Hematopoietic multipotent progenitor cell treated with erythropoietin and hydrocortisone succinate and interleukin-3 and kit ligand, for 15 days (in vitro differentiated cells): Measurements from ENCODE around the gene AHCYL2.
"Not testable (repeated sequence)": the region's sequence is repeated elsewhere in the genome, so short reads cannot be mapped to it uniquely, and the experiment has no call there.

ENCODE experiments used
- DNase-seq: peaks from one replicate; pipeline ENCODE4 v3.0.0-alpha.2; 2015; ENCODE audit warnings: low spot score

AHCYL2 gene

DNA sequence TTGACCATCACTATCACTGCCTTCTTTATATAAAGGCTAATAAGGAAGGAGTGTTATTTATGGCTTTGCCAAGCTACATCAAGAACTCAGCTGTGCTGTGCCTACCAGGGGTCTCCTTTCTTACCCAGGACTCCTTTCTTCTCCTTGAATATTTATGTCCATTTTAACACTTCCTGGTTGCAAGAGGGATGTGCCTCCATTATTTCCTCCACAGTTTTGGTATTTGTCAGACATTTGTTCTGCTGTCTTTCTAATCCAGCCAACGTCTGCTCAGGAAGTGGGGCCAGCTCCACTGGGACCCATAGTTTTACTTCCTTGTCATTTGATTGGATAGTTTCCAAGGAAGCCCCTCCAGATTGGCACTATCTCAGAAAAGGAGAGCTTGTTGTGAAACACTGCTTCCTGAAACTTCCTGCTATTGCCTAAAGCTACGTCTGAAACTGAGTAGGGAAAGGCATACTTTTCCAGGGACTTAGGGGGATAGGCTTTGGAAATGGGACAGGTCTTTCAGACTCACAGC is 202.8 kb downstream of the AHCYL2 start:
- DNase-seq = no peak

DNA sequence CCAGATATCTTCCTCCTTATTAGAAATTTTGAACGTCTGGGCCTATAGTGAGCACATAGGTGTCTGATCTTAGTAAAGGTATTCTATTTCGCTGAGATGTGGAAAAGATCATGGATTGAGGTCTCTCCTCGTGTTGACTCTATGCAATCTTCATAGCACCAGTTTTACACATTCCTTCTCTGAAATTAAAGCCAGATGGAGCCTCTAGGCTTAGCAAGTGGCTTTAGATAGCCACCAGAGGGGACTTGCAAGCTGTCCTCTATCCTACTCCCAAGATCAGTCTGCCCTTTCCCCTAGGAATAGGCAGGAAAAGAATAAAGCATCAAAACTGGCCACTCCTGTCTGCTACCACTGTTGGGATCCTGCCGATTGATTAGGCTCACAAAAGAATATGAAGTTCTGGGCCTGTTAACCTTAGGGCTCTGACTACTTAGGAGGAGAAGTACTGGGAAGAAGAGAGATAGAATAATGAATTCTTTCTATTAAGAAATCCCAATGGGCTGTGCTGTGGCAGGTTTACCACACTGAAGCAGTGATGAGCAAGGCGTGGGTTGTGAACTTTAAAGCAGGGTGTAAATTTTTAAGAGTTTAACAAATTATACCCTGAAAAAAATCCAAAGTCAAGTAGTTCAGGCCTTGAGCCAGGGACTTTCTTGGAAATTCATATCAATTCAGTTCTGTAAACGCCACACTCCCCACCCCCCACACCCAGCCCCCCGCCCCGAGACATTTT is 207.2 kb downstream of the AHCYL2 start:
- DNase-seq = peak; percentile 22

DNA sequence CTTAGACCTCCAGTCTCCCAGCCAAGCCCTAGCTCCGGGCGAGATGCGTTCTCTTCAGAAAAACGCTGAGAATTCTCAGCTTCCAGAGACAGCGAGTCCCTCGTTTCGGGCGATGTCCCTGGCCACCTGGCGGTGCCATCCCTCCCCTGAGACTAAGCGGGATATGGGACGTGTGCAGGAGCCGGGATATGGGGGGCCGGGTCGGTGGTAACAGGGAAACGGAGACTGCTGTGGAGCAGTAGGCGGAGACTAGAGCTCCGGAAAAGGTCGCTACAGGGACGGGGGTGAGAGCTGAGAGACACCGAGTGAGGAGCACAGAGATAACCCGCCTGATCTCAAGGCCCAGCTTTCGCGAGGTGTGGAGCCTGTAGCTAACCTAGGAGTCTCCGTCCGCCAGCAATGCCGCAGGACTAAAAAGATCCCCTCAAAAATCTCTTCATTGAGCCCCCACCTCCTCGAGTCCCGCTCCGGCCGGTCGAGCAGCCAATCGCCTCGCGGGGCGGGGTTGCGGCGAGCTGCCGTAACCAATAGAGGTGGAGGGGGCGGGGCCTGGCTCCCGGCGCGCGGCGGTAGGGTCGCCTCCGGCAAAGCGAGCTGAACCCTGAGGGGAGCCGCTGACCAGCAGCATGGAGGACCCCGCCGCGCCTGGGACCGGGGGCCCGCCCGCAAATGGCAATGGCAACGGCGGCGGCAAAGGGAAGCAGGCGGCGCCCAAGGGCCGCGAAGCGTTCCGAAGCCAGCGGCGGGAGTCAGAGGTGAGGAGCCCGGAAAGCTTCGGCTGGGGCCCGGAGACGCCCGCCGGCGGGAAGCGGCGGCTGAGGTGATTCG is 209.2 kb downstream of the AHCYL2 start, which contains the start of gene STRIP2:
TSS of gene STRIP2 (plus strand) at position 586 of the 828 bp plus-strand sequence. CDS start at position 627, 41 bp downstream.
- peak; percentile 88 for DNase-seq

DNA sequence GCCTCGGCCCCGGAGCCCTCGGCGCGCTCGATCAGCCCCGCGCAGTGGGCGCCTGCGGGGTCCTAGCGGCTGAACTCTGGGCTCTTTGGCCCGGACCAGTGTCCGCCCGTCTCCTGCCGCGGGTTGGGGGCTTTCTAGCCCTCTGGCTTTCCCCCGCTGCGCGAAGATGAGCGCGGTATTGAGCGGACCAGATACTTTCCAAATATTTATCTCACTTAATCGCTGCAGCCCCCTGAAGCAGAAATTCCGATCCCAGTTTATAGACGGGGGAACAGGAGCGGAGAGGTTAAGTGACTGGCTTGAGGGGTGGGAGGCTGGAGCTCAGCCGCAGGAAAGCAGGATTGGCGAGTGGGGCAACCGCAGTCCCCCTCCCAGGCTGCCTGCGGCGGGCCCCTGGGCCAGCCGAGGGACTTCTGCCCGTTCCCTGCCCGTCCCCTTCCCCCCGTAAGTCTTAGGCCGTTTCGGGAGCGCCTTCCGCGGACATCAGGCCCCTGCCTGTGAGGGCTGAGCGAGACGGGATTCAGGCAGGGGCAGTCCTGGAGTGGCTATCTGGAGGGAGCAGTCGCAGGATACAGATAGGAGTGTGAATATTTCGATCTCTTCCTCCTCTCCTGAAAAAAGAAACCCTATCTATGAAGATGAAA is 210.0 kb downstream of the AHCYL2 start:
- peak; percentile 15 for DNase-seq

DNA sequence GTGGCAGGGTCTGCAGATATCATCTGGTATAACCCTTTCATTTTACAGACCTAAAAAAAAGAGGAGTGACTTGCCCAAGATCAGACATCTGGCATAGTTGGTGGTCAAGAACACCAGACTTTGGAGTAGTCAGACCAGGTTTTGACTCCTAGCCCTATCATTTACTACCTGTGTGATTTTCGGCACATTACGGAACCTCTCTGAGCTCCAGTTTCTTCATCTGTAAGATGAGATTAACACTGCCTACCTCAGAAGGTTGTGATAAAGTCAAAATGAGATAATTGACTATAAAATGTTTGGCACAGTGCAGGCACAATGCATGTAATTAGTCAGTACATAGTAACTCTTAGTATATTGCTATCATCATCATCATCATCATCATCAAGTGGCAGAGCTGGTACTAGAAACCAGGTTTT is 210.6 kb downstream of the AHCYL2 start:
- peak; percentile 25 for DNase-seq

DNA sequence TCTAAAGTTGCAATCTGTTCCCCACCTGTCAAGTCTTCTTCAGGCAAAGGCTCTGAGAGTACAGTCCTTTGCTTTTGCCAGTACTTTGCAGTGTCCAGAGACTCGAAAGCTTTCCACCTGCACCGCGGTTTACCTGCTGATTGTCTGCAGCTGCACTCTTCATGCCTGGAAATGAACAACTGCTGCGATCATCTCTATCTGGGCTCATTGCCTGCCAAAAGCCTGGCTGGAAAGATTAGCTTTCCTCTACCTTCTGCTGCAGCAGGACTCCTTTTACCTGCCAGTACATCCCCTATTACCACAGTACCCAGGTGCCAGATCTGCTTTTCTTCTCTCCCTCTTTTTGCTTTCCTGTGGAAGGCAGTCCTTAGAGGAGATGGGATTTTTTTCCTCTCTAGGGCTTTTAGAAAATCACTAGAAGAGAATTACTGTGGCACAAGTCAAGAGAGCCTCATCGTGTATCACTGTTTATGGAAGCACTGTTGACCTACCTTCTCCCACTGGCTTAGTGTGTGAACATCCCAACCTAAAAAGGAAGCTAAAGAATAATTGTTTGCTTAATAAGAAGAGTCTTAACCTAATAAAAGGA is 211.6 kb downstream of the AHCYL2 start:
- peak; percentile 38 for DNase-seq

DNA sequence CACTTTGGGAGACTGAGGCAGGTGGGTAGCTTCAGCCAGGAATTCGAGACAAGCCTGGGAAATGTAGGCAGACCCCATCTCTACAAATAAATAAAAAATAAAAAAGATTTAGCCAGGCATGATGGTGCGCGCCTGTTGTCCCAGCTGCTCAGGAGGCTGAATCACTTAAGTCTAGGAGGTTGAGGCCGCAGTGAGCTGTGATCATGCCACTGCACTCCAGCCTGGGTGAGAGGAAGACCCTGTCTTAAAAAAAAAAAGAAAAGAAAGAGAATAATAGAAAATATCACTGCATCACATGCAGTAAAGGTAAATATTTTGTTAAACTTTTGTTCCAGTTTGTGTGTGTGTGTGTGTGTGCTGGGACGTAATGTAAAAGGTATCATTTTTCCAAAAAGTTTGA is 212.4 kb downstream of the AHCYL2 start:
- DNase-seq = no peak

DNA sequence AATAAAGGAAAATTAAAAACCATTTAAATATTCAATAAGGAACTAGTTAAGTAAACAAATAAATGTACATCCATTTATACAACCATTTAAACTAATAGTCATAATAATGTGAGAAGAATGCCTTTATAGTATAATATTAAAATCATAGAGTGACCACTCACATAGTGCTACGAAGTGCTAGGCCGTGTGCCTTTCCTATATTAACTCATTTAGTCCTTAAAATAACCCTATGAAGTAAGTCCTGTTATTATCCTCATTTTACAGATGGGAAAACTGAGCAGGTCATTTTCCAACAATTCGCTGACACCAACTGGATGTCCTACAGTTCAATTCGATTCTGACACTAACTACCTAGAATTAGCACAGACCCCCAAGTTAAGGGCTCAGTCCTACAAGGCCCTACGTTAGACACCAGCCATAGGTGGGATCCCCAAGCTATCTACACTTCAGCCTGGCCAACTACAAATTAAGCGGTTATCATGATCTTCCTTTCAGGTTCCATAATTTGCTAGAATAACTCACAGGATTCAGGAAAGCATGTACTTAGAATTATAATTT is 213.5 kb downstream of the AHCYL2 start:
- DNase-seq = no peak

DNA sequence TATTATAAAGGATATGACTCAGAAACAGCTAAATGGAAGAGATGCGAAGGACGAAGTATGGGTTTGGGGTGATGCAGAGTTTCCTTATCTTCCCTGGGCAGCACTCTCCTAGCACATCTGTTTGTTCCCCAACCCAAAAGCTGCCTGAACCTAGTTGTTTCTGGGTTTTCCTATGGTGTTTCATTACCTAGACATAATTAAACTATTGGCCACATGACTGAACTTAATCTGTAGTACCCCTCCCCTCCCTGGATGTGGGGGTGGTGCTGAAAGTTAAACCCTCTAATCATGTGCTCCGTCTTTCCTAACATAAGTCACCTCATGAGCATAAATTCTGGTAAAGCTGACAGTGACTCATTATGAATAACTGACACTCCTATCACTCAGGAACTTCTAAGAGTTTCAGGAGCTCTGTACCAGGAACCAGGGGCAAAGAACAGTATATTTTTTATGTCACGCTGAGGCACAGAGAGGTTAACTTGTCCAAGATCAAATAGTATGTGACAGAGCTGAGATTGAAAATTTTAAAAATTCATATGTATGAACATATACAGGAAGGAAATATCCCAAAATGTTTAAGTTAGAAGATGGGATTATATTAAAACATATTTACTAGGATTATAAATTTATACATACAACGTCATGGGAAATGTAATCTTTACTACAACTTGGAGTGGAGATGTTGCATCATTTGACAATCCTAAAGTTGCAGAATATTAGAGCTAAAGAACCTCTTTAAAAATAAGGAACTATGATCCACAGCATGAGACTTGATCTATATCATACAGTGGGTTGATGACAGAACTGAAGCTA is 214.2 kb downstream of the AHCYL2 start:
- DNase-seq = peak; percentile 89

DNA sequence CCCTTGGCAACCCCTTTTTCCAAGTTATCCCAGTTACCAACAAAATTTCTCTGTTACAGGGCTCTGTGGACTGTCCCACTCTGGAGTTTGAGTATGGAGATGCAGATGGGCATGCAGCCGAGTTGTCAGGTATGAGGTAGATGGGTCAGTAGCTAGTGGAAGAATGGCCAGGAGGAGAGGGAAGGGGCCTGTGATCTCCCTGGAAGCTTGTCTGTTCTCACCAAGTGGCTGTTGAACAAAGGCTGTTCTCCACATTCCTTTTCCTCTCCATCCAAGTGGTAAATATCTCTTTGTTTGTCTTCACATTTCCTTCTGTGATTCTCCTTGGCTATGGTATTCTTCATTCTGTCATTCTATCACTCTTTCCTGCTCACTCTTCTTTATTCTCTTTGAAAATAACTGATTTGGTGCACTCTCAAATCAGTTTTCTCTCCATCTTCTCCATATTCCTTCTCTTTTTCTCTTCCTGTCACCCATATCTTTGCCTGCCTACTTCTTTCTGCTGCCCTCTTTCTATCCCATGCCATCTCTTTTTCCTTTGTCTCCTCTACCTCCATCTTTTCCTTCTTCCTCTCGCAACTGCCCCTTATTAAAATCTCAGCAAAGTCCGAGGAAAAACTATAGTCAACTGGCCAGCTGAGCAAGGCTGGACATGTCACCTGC is 215.3 kb downstream of the AHCYL2 start:
- DNase-seq = no peak

DNA sequence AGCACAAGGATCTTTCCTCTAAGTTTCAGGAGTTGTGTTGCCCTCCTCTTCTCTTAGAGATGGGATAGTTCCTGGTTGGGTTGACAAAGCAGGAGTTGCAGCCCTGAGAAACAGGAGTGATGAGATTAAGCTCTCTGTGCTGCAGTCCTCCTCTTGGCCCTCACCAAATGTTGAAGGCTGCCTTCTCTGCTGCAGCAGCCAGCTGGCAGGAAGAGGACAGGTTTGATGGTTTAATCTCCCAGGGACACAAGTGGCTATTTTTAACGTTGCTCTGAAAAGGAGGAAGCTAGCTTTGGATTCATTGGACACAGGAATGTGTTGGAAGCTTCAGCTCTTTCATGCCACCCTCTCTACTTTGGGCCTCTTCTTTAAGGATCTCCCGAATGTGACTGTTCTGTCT is 218.8 kb downstream of the AHCYL2 start:
- DNase-seq = no peak

DNA sequence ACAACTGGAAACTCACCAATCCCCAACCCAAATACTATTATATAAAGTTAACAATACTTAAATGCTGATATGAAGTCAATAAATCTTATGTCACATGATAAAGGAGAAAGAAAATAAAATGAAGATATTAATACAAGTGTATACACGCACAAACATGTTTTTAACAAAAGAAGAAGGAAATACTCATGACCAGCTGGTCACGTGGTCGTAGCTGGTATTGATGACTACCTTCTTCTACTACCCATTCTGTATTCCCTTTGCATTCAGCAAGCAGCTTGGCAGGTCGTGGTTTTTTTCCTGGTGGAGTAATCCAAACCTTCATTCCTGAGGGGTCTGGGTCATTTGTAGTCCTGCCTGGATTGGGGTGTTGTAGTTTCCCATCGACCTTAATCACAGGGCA is 219.9 kb downstream of the AHCYL2 start:
- DNase-seq = not testable (repeated sequence)

DNA sequence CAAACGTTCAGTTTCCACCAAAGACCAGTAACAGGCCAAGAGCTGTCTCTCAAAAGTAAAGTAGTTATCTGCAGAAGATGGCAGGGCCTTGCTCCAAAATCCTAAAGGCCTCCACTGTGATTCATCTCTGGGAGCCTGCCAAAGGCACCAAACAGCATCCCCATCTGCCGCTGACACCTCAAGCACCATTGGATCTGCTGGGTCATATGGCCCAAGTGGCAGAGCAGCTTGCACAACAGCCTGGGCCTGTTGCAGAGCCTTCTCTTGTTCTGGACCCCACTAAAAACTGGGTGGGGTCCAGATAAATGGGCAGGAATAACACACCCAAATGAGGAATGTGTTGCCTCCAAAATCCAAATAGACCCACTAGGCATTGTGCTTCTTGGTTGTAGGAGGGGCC is 222.1 kb downstream of the AHCYL2 start:
- DNase-seq = peak; percentile 27

DNA sequence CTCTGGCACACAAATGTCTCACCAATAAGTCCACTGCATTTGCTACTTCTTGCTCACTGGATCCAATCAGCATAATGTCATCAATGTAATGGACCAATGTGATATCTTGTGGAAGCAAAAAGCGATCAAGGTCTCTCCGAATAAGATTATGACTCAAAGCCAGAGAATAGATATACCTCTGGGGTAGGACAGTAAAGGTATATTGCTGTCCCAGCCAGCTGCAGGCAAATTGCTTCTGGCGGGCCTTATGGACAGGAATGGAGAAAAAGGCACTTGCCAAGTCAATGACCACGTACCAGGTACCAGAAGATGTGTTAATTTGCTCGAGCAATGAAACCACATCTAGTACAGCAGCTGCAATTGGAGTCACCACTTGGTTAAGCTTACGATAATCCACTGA is 222.6 kb downstream of the AHCYL2 start:
- not testable (repeated sequence) for DNase-seq

DNA sequence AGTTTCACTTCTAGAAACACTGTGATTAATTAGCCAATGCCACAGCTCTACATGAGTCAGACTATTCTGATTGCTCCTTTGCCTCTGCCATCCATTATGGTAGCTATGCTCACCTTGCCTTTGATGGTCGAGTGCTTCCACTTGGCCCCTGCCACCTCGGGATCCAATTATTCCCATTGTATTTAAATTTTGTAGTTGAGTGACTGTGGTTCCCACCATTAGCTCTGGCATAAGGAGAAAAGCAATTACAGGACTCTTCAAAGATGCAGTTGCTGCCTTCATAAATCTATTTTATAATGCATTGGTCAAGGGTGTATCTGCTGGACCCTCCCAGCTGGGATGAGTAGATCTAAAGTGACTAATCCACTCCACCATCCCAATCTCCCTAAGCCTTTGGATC is 223.8 kb downstream of the AHCYL2 start:
- DNase-seq = not testable (repeated sequence)

DNA sequence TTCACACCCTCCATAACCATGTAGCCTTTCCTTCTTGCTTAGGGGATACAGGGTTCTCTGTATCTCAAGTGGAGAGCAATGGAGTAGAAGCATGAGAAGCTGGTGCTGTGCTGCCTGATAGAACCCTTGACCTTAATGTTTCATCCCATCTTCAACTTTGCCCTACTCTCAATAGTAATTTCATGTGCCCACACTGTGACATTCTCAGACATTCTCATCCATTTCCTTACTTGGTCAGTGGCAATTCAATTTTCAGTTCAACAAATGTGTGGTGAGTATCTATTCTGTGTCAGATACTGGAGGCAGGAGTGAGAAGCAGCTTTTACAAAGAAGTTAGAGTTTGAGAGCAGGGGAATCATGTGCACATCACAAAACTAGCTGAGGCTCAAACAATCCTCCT is 225.5 kb downstream of the AHCYL2 start:
- DNase-seq = no peak

DNA sequence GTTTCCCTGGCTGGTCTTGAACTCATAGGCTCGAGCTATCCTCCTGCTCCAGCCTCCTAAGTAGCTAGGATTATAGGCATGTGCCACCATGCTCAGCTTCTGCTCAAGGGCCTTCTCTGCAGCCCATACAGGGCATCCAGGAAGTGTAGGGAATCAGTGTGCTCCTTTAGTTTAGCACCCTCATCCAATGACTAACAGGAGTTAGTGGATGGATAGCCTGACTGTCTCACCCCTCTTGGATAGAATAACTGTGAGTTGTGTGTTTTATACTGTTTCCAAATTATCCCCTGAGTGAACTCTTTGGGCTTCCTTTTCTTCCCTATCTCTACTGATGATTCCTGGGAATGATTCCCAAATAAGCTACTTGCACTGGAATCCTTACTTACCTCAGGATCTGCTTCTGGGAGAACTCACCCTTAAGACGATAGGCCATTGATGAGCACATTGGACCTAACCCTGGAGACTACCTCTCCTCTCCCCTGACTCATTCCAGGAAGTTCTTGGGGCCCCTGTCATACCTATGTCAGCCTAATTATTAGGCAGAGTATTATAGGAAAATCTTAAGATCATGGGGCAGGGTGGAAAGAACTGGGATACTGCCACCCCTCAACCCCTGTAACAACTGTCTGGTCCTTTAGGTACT is 227.9 kb downstream of the AHCYL2 start:
- DNase-seq = no peak

DNA sequence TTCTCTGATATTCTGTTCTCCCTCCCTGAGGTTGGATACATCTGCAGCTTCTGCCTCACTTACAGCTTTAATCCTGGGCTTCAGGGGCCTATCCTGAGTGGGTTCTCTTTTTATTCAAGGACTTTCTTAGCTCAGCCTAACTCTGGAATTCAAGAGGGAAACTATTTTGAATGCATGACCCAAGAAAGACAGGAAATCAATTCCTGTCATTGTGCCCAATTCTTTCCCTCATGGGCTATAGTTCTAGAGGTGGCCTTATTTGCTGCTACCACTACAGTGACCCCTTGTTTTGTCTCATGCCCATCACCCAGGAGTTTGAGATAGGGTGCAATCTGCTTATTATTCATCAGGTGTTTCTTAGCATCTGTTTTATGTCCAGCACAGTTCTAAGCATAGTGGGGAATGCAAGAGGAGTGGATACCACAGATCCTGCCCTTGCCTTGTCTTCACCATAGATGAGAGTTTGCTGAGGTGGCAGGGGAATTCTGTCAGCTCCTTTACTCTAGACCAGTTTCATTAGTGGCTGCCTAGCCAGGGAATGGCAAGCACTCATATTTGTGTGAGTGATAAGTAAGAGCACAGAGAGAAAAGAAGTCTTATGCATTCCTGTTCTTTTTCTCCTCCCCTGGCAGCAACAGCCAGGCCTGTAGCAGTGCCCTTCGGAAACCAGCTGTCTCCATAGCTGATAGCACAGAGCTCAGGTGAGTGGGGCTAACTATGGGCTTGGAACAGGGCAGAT is 228.8 kb downstream of the AHCYL2 start:
- DNase-seq = no peak

DNA sequence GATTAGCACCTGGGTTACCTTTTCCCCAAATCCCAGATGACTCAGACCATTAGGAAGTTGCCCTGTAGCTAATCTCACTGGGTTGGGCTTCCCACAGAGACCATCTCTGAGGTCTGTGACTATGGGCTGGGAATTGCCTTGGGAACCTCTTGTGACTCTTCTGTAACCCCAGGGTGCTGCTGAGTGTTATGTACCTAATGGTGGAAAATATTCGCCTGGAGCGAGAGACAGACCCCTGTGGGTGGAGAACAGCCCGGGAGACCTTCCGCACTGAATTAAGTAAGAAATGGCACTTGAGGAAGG is 229.4 kb downstream of the AHCYL2 start:
- DNase-seq = no peak
